Activated T-cell treated with anti-CD3 and anti-CD28 coated beads, Interleukin-2, amount 50 U/mL, for 24 hours (primary cell): ENCODE results near the gene ANKRD55.
"Not testable (repeated sequence)": the region's sequence is repeated elsewhere in the genome, so short reads cannot be mapped to it uniquely, and the experiment has no call there.

Source experiments
- DNase-seq: peaks from one replicate; pipeline ENCODE4 v3.0.0-alpha.2; 2020
- H3K27ac Mint-ChIP-seq: 2 replicates; pipeline ENCODE4 v1.8.0; 2020; ENCODE audit warnings: mild to moderate bottlenecking, mixed read lengths
- H3K27me3 Mint-ChIP-seq: 2 replicates; pipeline ENCODE4 v1.8.0; 2020; ENCODE audit warnings: mixed read lengths
- H3K36me3 Mint-ChIP-seq: 2 replicates; pipeline ENCODE4 v1.8.0; 2020; ENCODE audit warnings: low read depth, mixed read lengths
- H3K4me1 Mint-ChIP-seq: 2 replicates; pipeline ENCODE4 v1.8.0; 2020; ENCODE audit warnings: low read depth, mixed read lengths
- H3K4me3 Mint-ChIP-seq: 2 replicates; pipeline ENCODE4 v1.8.0; 2020; ENCODE audit warnings: mild to moderate bottlenecking, moderate library complexity, mixed read lengths
- H3K9me3 Mint-ChIP-seq: 2 replicates; pipeline ENCODE4 v1.8.0; 2020; ENCODE audit warnings: mixed read lengths

ANKRD55 gene

GRCh38 chr5:56092115-56092514 is 141.0 kb downstream of the ANKRD55 start:
- Mint-ChIP-seq H3K27ac (peak overlapping the region; percentile 83), H3K4me3 (peak overlapping the region; percentile 46), H3K9me3 (no peaks in the 10 kb centered on the region), H3K4me1 (peaks cover 76% of the 10 kb centered on the region), H3K27me3 (no peaks in the 10 kb centered on the region), H3K36me3 (no peaks in the 10 kb centered on the region)
- DNase-seq, result no peak

DNA sequence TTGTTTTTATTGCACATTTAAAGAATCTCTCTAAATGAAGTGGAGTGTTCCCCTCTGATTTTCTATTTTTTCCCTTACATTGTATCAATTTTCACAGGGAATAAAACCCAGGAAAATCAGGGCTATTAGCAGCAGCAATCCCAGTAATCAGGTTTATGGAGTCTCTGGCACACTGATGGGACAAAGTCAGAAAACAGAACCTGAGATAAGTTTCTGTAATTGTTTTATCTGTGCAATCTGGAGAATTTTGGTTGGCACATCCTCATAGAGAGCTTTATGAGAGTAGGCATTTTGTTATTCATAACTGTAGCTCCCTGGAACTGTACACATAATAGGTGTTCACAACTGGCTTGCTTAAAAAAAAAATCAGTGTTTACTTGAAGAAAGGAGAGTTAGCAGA is 141.5 kb downstream of the ANKRD55 start:
- H3K4me3 Mint-ChIP-seq, result no peak overlapping the region
- no peaks in the 10 kb centered on the region for H3K36me3 Mint-ChIP-seq
- H3K9me3 Mint-ChIP-seq, result no peaks in the 10 kb centered on the region
- no peaks in the 10 kb centered on the region for H3K27me3 Mint-ChIP-seq
- no peak for DNase-seq
- peak overlapping the region; percentile 19 for H3K27ac Mint-ChIP-seq
- peaks cover 75% of the 10 kb centered on the region for H3K4me1 Mint-ChIP-seq

DNA sequence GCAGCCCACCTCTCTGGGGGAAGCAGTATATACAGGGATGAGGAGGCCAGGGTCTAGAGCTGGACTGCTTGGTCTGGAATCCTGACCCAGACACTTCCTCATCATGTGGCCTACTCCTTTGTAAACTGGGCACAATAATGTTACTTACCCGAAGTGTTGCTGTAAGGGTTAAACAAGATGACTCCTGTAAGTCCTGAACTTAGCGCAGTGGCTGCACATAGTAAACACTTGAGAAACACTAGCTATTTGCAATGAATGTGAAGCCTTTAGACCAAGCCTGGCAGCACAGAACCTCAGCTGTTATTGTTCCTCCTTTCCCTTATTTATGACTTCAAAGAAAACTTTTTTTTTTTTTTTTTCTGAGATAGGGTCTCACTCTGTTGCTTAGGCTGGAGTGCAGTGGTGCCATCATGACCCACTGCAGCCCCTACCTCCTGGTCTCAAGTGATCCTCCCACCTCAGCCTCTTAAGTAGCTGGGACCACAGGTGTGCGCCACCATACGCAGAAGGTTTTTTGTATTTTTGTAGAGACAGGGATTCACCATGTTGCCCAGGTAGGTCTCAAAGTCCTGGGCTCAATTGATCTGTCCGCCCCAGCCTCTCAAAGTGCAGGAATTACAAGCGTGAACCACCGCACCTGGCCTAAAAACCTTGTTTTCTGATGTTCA is 142.2 kb downstream of the ANKRD55 start:
- Mint-ChIP-seq H3K36me3 (no peaks in the 10 kb centered on the region), H3K4me1 (peaks cover 71% of the 10 kb centered on the region), H3K4me3 (no peak overlapping the region), H3K9me3 (no peaks in the 10 kb centered on the region), H3K27me3 (no peaks in the 10 kb centered on the region), H3K27ac (peak overlapping the region; percentile 23)
- DNase-seq, result no peak

GRCh38 chr5:56088967-56089829 is 143.9 kb downstream of the ANKRD55 start:
- no peaks in the 10 kb centered on the region for H3K9me3 Mint-ChIP-seq
- H3K27me3 Mint-ChIP-seq, result no peaks in the 10 kb centered on the region
- no peak for DNase-seq
- peaks cover 65% of the 10 kb centered on the region for H3K4me1 Mint-ChIP-seq
- peak overlapping the region; percentile 18 for H3K4me3 Mint-ChIP-seq
- peak overlapping the region; percentile 81 for H3K27ac Mint-ChIP-seq
- H3K36me3 Mint-ChIP-seq, result no peaks in the 10 kb centered on the region

DNA sequence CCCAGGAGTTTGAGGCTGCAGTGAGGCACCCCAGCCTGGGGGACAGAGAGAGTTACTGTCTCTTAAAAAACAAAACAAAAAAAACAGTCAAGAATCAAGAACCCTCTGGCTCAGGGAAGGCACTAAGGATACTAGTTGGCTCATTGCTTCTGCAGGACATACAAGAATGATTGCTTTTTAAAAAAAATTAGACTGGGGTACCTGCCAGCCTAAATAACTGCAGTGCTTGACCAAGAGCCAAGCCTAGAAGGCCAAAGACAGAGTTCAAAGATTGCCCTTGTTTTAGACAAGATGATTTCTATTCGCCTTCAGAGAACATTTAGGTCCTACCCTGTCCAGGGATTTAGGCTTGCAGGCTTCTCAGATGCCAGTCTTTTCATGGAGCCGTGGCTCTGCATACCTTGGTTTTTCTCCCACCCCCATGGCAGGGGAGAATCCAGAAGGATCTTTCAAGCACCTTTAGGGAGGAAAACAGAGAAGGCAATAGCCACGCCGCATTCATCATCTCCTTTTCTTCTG is 144.6 kb downstream of the ANKRD55 start:
- no peaks in the 10 kb centered on the region for H3K36me3 Mint-ChIP-seq
- peaks cover 61% of the 10 kb centered on the region for H3K4me1 Mint-ChIP-seq
- no peak overlapping the region for H3K27ac Mint-ChIP-seq
- no peaks in the 10 kb centered on the region for H3K27me3 Mint-ChIP-seq
- H3K9me3 Mint-ChIP-seq, result no peaks in the 10 kb centered on the region
- DNase-seq, result no peak
- H3K4me3 Mint-ChIP-seq, result no peak overlapping the region

GRCh38 chr5:56085193-56085592 is 147.9 kb downstream of the ANKRD55 start:
- no peak overlapping the region for H3K27ac Mint-ChIP-seq
- H3K9me3 Mint-ChIP-seq, result no peaks in the 10 kb centered on the region
- no peaks in the 10 kb centered on the region for H3K27me3 Mint-ChIP-seq
- no peak for DNase-seq
- peaks cover 56% of the 10 kb centered on the region for H3K4me1 Mint-ChIP-seq
- no peak overlapping the region for H3K4me3 Mint-ChIP-seq
- no peaks in the 10 kb centered on the region for H3K36me3 Mint-ChIP-seq

GRCh38 chr5:56083286-56083854 is 149.8 kb downstream of the ANKRD55 start:
- Mint-ChIP-seq H3K36me3 (no peaks in the 10 kb centered on the region), H3K4me1 (peaks cover 47% of the 10 kb centered on the region), H3K27ac (peak overlapping the region; percentile 3), H3K4me3 (no peak overlapping the region), H3K9me3 (no peaks in the 10 kb centered on the region), H3K27me3 (no peaks in the 10 kb centered on the region)
- DNase-seq, result no peak

DNA sequence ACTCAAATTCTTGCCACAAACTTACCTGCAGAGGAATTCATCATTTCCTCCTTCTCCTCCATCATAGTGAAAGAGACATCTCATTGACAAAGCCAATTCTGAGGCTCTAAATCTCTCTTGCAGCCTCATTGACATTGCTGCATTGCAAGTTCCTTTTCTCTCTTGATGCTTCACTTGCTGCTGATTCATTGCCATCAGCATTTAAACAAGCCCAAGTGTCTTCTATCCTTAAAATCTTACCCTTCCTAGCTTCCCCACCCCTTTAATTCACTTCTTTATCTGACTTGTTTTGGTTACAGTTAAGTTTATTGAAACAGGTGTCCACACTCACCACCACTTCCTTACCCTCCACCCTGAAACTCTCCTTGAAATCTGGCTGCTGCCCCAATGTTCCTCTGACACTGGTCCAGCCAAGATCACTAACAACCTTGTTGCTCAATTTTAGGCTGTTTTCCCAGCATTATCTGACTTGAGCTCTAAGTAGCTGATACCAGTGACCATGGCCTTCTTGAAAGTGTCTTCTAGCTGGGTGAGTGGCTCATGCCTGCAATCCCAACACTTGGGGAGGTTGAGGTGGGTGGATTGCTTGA is 152.0 kb downstream of the ANKRD55 start:
- Mint-ChIP-seq H3K4me3 (peak overlapping the region; percentile 2), H3K27ac (peak overlapping the region; percentile 84), H3K4me1 (peaks cover 49% of the 10 kb centered on the region)
- H3K27me3 Mint-ChIP-seq, H3K36me3 Mint-ChIP-seq, H3K9me3 Mint-ChIP-seq: not testable (repeated sequence)
- peak; percentile 30 for DNase-seq

- Mint-ChIP-seq H3K27ac (peak overlapping the region; percentile 84), H3K36me3 (no peaks in the 10 kb centered on the region), H3K27me3 (no peaks in the 10 kb centered on the region), H3K4me1 (peaks cover 48% of the 10 kb centered on the region), H3K4me3 (peak overlapping the region; percentile 1), H3K9me3 (no peaks in the 10 kb centered on the region)
- DNase-seq, result peak; percentile 45
Measured at GRCh38 chr5:56080375-56081052, 152.6 kb downstream of the ANKRD55 start.

GRCh38 chr5:56079157-56079500 is 154.0 kb downstream of the ANKRD55 start:
- peaks cover 51% of the 10 kb centered on the region for H3K4me1 Mint-ChIP-seq
- not testable (repeated sequence) for H3K27me3 Mint-ChIP-seq, H3K27ac Mint-ChIP-seq, H3K36me3 Mint-ChIP-seq, H3K9me3 Mint-ChIP-seq, H3K4me3 Mint-ChIP-seq, DNase-seq

GRCh38 chr5:56078278-56079156 is 154.6 kb downstream of the ANKRD55 start:
- no peak overlapping the region for H3K27ac Mint-ChIP-seq
- no peaks in the 10 kb centered on the region for H3K27me3 Mint-ChIP-seq
- no peaks in the 10 kb centered on the region for H3K9me3 Mint-ChIP-seq
- no peak overlapping the region for H3K4me3 Mint-ChIP-seq
- peaks cover 53% of the 10 kb centered on the region for H3K4me1 Mint-ChIP-seq
- H3K36me3 Mint-ChIP-seq, result no peaks in the 10 kb centered on the region
- peak; percentile 9 for DNase-seq

GRCh38 chr5:56077796-56078233 is 155.3 kb downstream of the ANKRD55 start:
- Mint-ChIP-seq H3K27me3 (no peaks in the 10 kb centered on the region), H3K27ac (no peak overlapping the region), H3K9me3 (no peaks in the 10 kb centered on the region), H3K4me3 (no peak overlapping the region), H3K36me3 (no peaks in the 10 kb centered on the region), H3K4me1 (peaks cover 58% of the 10 kb centered on the region)
- no peak for DNase-seq

- peaks cover 56% of the 10 kb centered on the region for H3K4me1 Mint-ChIP-seq
- no peaks in the 10 kb centered on the region for H3K36me3 Mint-ChIP-seq
- H3K27me3 Mint-ChIP-seq, result no peaks in the 10 kb centered on the region
- DNase-seq, result no peak
- no peaks in the 10 kb centered on the region for H3K9me3 Mint-ChIP-seq
- no peak overlapping the region for H3K4me3 Mint-ChIP-seq
- no peak overlapping the region for H3K27ac Mint-ChIP-seq
Measured at GRCh38 chr5:56076486-56076885, 156.6 kb downstream of the ANKRD55 start.
